Left colon (tissue), 2 donors: ENCODE data around the gene DNASE2. TPM values are rescaled to one million over a fixed set of nuclear protein-coding genes. Genes with fewer than 3 reads are reported as not detected.
"Not testable (repeated sequence)": the region's sequence is repeated elsewhere in the genome, so short reads cannot be mapped to it uniquely, and the experiment has no call there.

Experiments used
- ATAC-seq: fragments of 200-7000 bp; cut with Tn5 transposase; one replicate; pipeline ENCODE4 v1.9.1; 2020; ENCODE audit warnings: mild to moderate bottlenecking, moderate library complexity
- DNase-seq, 2 donors: peaks; one replicate each; pipeline ENCODE4 v3.0.0-alpha.2; 2020
- intact Hi-C, 2 donors: fragments of 100-400 bp; cut with DNase I in 1 of 2; cut with micrococcal nuclease in 1 of 2; formaldehyde crosslinking; loops; one replicate each; pipeline versions ENCODE4 v1.11.2 to v1.14.0; 2022; cut with DNase I, micrococcal nuclease
- total RNA-seq, 2 donors: library from RNA; stranded (reverse); fragmentation: NEBNext Ultra II Directional; extraction: Animal tissue kit (Norgen Biotek cat#: 25700); gene quantifications; one replicate each; pipeline ENCODE4 v1.2.1, GENCODE V29; 2021
- donor health status: DM: no; HTN: no; CAD: no.
- donor health status: DM: yes; HTN: yes; CAD: no.

Gene DNASE2
- total RNA-seq, 2 donors from 2014 or later: 27.7 to 39.4 TPM

GRCh38 chr19:12868540-12869112, 12.6 kb downstream of the DNASE2 start:
- intact Hi-C loops: no loop called here
- ATAC-seq (no peak), DNase-seq (no peak)

GRCh38 chr19:12867120-12868099, 13.8 kb downstream of the DNASE2 start:
- ATAC-seq: peak; percentile 85
- intact Hi-C loops: no loop called here

DNA sequence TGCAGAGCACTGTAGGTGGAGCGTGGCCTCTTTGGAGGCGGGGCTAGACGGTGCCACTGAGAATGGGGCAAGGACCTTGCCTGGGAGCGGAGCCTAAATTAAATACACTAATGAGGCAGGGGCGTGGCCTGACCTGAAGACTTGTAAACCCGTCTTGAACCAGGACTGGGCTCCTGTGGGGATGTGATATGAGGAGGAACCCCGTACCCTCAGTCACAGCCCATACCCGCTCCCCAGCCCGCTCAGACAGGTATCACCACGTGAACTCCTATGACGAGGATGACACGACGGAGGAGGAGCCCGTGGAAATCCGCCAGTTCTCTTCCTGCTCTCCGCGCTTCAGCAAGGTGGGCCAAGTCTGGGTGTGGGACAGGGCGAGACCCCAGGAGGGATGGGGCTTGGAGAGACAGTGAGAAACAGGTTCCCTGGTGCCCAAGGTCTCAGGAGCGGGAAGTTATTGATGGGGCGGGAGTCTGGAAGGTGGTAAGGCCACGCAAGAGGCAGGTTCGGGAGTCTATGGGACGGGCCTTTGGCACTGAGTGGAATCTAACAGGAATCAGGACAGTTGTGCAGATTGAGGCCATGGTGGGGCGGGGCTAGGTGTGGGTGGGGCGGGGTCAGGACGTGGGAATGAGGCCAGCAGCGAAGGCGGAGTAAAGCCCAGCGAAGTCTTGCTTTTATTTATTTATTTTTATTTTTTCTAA, 14.7 kb downstream of the DNASE2 start:
- DNase-seq (no peak), ATAC-seq (peak; percentile 69)
- intact Hi-C loops: no loop called here

More at GRCh38 chr19:12867120-12868099, 13.8 kb downstream of the DNASE2 start:
- peak; percentile 69 to 81 for DNase-seq

GRCh38 chr19:12865746-12866415, 15.4 kb downstream of the DNASE2 start:
- ATAC-seq (no peak), DNase-seq (no peak)
- intact Hi-C loops: no loop called here

- ATAC-seq (peak; percentile 39), DNase-seq (no peak)
- intact Hi-C loops: no loop called here
These were observed 16.2 kb downstream of the DNASE2 start for GRCh38 chr19:12864721-12865715.

GRCh38 chr19:12864143-12864542, 17.1 kb downstream of the DNASE2 start:
- ATAC-seq: no peak

DNA sequence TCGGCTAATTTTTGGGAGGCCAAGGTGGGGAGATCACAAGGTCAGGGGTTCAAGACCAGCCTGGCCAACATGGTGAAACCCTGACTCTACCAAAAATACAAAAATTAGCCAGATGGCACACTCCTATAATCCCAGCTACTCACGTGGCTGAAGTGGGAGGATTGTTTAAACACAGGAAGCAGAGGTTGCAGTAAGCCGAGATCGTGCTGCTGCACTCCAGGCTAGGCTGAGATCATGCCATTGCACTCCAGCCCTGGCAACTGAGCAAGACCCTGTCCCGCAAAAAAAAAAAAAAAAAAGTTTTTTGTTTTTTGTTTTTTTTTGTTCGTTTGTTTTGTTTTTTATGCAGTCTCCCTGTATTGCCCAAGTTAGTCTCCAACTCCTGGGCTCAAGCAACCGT, 21.7 kb downstream of the DNASE2 start:
- DNase-seq: no peak
- no peak for ATAC-seq
- intact Hi-C loops: no loop called here

More at GRCh38 chr19:12864143-12864542, 17.1 kb downstream of the DNASE2 start:
- intact Hi-C loops: no loop called here
- no peak for DNase-seq

GRCh38 chr19:12858041-12858928, 23.0 kb downstream of the DNASE2 start:
- intact Hi-C loops: no loop called here
- ATAC-seq: no peak
- no peak for DNase-seq

GRCh38 chr19:12856653-12857052, 24.6 kb downstream of the DNASE2 start:
- ATAC-seq (no peak), DNase-seq (no peak)
- intact Hi-C loops: no loop called here

DNA sequence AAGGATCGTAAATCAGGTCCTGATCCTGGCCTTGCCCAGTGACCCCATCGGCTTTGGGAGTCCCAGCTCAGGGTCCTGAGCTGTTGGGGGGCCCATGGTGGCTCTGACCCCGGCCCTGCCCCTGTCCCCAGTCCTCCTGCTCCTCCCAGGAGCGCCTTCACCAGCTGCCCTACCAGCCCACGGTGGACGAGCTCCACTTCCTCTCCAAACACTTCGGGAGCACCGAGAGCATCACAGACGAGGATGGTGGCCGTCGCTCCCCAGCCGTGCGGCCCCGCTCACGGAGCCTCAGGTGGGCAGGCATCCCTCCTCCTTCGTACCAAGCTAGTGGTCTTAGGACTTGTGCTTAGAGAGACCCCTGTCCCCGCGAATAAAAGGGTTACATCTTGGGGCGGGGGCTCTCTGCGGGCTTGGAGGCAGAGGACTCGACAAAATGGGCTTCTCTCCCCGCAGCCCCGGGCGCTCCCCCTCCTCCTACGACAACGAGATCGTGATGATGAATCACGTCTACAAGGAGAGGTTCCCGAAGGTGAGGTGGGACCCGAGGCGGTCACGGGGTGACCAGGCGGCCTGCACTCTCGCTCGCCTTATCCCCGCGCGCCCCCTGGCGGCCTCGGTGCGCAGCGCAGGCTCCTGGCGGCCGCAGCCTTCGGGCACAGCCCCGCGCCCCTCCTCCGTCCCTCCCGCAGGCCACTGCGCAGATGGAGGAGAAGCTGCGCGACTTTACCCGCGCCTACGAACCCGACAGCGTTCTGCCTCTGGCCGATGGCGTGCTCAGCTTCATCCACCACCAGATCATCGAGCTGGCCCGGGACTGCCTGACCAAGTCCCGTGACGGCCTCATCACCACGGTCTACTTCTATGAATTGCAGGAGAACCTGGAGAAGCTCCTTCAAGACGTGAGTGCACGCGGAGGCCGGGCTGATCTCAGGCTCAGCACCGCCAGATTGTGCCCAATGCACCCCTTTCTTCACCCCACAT, 33.8 kb downstream of the DNASE2 start:
- intact Hi-C loops: loop anchor here (10.0 kb wide), 1 partner anchor 83 kb away; no protein-coding TSS in a partner anchor
- peak; percentile 99 for ATAC-seq
- DNase-seq: peak; percentile 72 to 86

DNA sequence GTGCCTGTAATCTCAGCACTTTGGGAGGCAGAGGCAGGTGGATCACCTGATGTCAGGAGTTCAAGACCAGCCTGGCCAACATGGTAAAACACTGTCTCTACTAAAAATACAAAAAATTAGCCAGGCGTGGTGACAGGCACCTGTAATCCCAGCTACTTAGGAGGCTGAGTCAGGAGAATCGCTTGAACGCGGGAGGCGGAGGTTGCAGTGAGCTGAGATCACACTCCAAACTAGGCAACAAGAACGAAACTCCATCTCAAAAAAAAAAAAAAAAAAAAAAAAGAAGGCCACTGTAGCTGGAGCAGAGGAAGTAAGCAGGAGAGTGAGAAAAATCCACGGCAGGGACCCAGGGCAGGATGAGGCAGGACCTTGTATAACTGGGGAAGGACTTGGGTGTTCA, 34.6 kb downstream of the DNASE2 start:
- intact Hi-C loops: loop anchor here (10.0 kb wide), 1 partner anchor 82 kb away; no protein-coding TSS in a partner anchor
- DNase-seq, ATAC-seq: not testable (repeated sequence)

DNA sequence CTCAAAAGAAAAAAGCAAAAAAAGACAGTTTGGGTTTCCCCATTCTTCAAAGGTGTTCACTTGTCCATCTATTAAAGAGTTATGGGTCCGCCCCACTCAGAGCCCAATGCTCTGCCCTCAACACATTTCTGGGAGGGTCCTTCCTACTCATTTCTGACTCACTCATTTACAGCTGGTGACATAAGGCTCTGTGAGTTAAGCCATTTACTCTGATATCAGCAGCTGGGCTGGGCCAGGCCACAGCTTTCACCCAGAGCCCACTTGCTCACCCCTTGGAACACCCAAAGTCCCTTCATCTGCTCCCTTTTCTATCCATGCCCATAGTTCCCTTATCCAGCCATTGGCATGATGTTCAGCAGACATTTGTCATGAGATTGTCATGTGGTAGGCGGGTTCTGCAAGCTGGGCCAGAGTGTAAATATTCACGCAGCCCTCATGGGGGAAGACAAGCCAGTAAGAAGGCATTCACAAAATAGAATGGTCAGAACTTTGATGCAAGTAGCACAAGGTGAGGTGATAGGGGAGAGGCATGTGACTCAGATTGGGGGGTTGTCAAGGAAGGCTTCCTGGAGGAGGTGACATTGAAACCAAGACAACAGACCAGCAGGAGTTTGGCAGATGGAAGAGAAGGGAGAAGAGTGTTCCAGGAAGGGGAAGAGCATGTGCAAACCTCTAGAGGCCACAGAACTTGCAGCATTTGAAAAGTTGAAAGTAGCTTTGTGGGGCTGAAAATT, 37.1 kb downstream of the DNASE2 start:
- intact Hi-C loops: loop anchor here (10.0 kb wide), 1 partner anchor 79 kb away; no protein-coding TSS in a partner anchor
- ATAC-seq: no peak
- no peak for DNase-seq

- intact Hi-C loops: loop anchor here (10.0 kb wide), 1 partner anchor 79 kb away; no protein-coding TSS in a partner anchor
- no peak for ATAC-seq
These were observed 37.9 kb downstream of the DNASE2 start for GRCh38 chr19:12843328-12843727.

GRCh38 chr19:12842511-12842910, 38.7 kb downstream of the DNASE2 start:
- no peak for ATAC-seq
- DNase-seq: no peak
- intact Hi-C loops: loop anchor here (10.0 kb wide), 1 partner anchor 78 kb away; no protein-coding TSS in a partner anchor

More at GRCh38 chr19:12843328-12843727, 37.9 kb downstream of the DNASE2 start:
- no peak for DNase-seq

DNA sequence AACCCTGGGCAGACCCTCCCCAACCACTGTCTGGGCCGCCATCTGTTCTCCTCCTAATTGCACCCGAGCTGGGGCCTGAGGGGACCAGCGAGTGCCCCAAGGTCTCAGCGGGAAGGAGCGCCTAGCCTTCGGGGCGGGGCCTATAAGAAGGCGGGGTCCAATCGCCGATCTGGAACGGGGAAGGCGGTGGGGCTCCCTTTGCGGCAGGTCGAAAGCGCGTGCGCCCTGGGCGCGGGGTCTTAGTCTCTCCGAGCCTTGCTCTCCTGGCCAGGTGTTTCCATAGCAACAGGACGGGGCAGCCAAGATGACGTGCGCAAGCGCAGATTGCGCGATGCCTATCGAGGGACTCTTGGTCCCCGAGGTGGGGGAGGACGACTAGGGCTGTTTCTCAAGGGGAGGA, 40.2 kb downstream of the DNASE2 start:
- no peak for DNase-seq
- peak; percentile 14 for ATAC-seq
- intact Hi-C loops: loop anchor here (10.0 kb wide), 1 partner anchor 76 kb away; no protein-coding TSS in a partner anchor
